PC-3 (cell line): ENCODE measurements around the gene ECHDC1. TPM values are rescaled to one million over a fixed set of nuclear protein-coding genes. Genes with fewer than 3 reads are reported as not detected.

Experiments
- ATAC-seq: fragments of 200-7000 bp; cut with Tn5 transposase; 2 replicates; pipeline ENCODE4 v1.9.1; 2020; ENCODE audit warnings: mild to moderate bottlenecking, moderate library complexity
- BruUV-seq: library from RNA; stranded (reverse); fragments of 400-500 nt; replicated peaks from 2 replicates; lab custom pipeline; 2021; lab: Mats Ljungman, UMichigan
- CTCF ChIA-PET: fragments of 300-600 bp; sonication (Branson Sonifier 250); formaldehyde crosslinking; loops from one replicate; lab custom pipeline; 2022; ENCODE audit warnings: antibody characterized with exemption; lab: Charles Lee
- POLR2A ChIA-PET: fragments of 300-600 bp; sonication (Branson Sonifier 250); formaldehyde crosslinking; loops from one replicate; lab custom pipeline; 2022; ENCODE audit warnings: antibody characterized with exemption; ENCODE audit not compliant: unreplicated experiment; lab: Charles Lee
- DNase-seq: peaks from one replicate; pipeline ENCODE4 v3.0.0-alpha.2; 2015
- H2AFZ ChIP-seq: fragments of 300-600 bp; sonication (generic); 2 replicates; pipeline ENCODE4 v1.6.0; 2016; ENCODE audit warnings: antibody characterized with exemption, low read length
- H3F3A ChIP-seq: fragments of 300-600 bp; sonication (generic); one replicate; pipeline ENCODE4 v1.6.0; 2017; ENCODE audit warnings: antibody characterized with exemption, low read length, control low read depth, mild to moderate bottlenecking; ENCODE audit not compliant: unreplicated experiment
- H3K27ac ChIP-seq: fragments of 300-600 bp; sonication (generic); 2 replicates; pipeline ENCODE4 v1.5.1; 2016; ENCODE audit warnings: mild to moderate bottlenecking, low read length
- H3K27me3 ChIP-seq: fragments of 300-600 bp; sonication (generic); 2 replicates; pipeline ENCODE4 v1.6.1; 2016; ENCODE audit warnings: low read length, mixed read lengths
- H3K36me3 ChIP-seq: fragments of 300-600 bp; sonication (generic); 2 replicates; pipeline ENCODE4 v1.6.1; 2016; ENCODE audit warnings: low read depth, mixed run types, low read length, mixed read lengths
- H3K4me1 ChIP-seq: fragments of 300-600 bp; sonication (generic); 2 replicates; pipeline ENCODE4 v1.5.1; 2016; ENCODE audit warnings: low read length; ENCODE audit not compliant: insufficient read depth
- H3K4me2 ChIP-seq: fragments of 300-600 bp; sonication (generic); 2 replicates; pipeline ENCODE4 v1.6.0; 2016; ENCODE audit warnings: low read length
- H3K4me3 ChIP-seq: fragments of 300-600 bp; sonication (generic); 2 replicates; pipeline ENCODE4 v1.5.1; 2016; ENCODE audit warnings: mild to moderate bottlenecking, low read length, mixed read lengths
- H3K79me2 ChIP-seq: fragments of 300-600 bp; sonication (generic); 2 replicates; pipeline ENCODE4 v1.6.1; 2017; ENCODE audit warnings: low read length, mixed read lengths
- H3K9ac ChIP-seq: fragments of 300-600 bp; sonication (generic); 2 replicates; pipeline ENCODE4 v1.6.0; 2016; ENCODE audit warnings: mild to moderate bottlenecking, low read length
- H3K9me2 ChIP-seq: fragments of 300-600 bp; sonication (generic); replicated peaks from 2 replicates; pipeline ENCODE4 v1.6.1; 2016; ENCODE audit warnings: mixed run types, low read length, mixed read lengths
- H3K9me3 ChIP-seq: fragments of 300-600 bp; sonication (generic); 2 replicates; pipeline ENCODE4 v1.6.1; 2016; ENCODE audit warnings: low read length, mixed read lengths
- H4K20me1 ChIP-seq: fragments of 300-600 bp; sonication (generic); 2 replicates; pipeline ENCODE4 v1.6.1; 2016; ENCODE audit warnings: low read length, mixed read lengths
- CTCF ChIP-seq: fragments of 300-600 bp; sonication (generic); conservative IDR thresholded peaks from 2 replicates; pipeline ENCODE4 v1.5.1; 2017; ENCODE audit warnings: antibody characterized with exemption, low read depth, mild to moderate bottlenecking, low read length
- EZH2 ChIP-seq: fragments of 300-600 bp; sonication (generic); IDR thresholded peaks from one replicate; pipeline ENCODE4 v1.6.1; 2017; ENCODE audit warnings: antibody characterized with exemption, mild to moderate bottlenecking, low read length; ENCODE audit not compliant: unreplicated experiment
- EZH2phosphoT487 ChIP-seq: fragments of 300-600 bp; sonication (generic); IDR thresholded peaks from 2 replicates; pipeline ENCODE4 v1.6.1; 2018; ENCODE audit warnings: mild to moderate bottlenecking, antibody characterized with exemption, low read length, borderline replicate concordance
- intact Hi-C: fragments of 100-400 bp; cut with micrococcal nuclease; formaldehyde crosslinking; loops from 2 replicates; pipeline ENCODE4 v1.9.0; 2023
- total RNA-seq: library from RNA; depleted of rRNA; stranded (reverse); fragments of >200 nt; gene quantifications from 2 replicates; pipeline ENCODE4 v1.2.3, GENCODE V29; 2014

The ECHDC1 gene
- total RNA-seq, 1 experiment from 2014 or later = 34.5 TPM

GRCh38 chr6:127290391-127291265, 52.8 kb downstream of the ECHDC1 start:
- ChIA-PET CTCF (no interaction called here), POLR2A (no interaction called here)
- no peak overlapping the region for H3K4me3 ChIP-seq
- H3K36me3 ChIP-seq = peaks cover 6% of the 10 kb centered on the region; the same call in 1 of the 2 replicates
- no peaks in the 10 kb centered on the region for H3K9me2 ChIP-seq
- H3K4me1 ChIP-seq = no peaks in the 10 kb centered on the region
- H3K4me2 ChIP-seq = no peak overlapping the region
- no peak overlapping the region for H3K9ac ChIP-seq
- no peaks in the 10 kb centered on the region for H3F3A ChIP-seq
- no TSS peak for BruUV-seq
- no peaks in the 10 kb centered on the region for H3K9me3 ChIP-seq
- ATAC-seq = no peak
- no peak overlapping the region for H3K27ac ChIP-seq
- no peaks in the 10 kb centered on the region for H3K79me2 ChIP-seq
- H2AFZ ChIP-seq = no peak overlapping the region
- no peaks in the 10 kb centered on the region for H3K27me3 ChIP-seq
- intact Hi-C loops = no loop called here
- no peak for DNase-seq
- TF ChIP-seq CTCF (no peak), EZH2phosphoT487 (no peak), EZH2 (no peak)
- H4K20me1 ChIP-seq = no peaks in the 10 kb centered on the region

GRCh38 chr6:127289934-127290333, 53.5 kb downstream of the ECHDC1 start:
- ChIA-PET CTCF (no interaction called here), POLR2A (no interaction called here)
- no peak for ATAC-seq
- H2AFZ ChIP-seq = no peak overlapping the region
- H3K4me3 ChIP-seq = no peak overlapping the region
- H3K4me2 ChIP-seq = no peak overlapping the region
- no peaks in the 10 kb centered on the region for H3K9me2 ChIP-seq
- intact Hi-C loops = no loop called here
- H3K79me2 ChIP-seq = no peaks in the 10 kb centered on the region
- BruUV-seq = no TSS peak
- H3K9ac ChIP-seq = no peak overlapping the region
- H3K9me3 ChIP-seq = no peaks in the 10 kb centered on the region
- TF ChIP-seq EZH2 = no peak
- TF ChIP-seq EZH2phosphoT487 = no peak
- TF ChIP-seq CTCF = no peak
- H3K36me3 ChIP-seq = peaks cover 6% of the 10 kb centered on the region; the same call in 1 of the 2 replicates
- H4K20me1 ChIP-seq = no peaks in the 10 kb centered on the region
- DNase-seq = no peak
- H3F3A ChIP-seq = no peaks in the 10 kb centered on the region
- H3K4me1 ChIP-seq = no peaks in the 10 kb centered on the region
- H3K27me3 ChIP-seq = no peaks in the 10 kb centered on the region
- no peak overlapping the region for H3K27ac ChIP-seq

- H3K27me3 ChIP-seq = no peaks in the 10 kb centered on the region
- H3K9ac ChIP-seq = no peak overlapping the region
- no peaks in the 10 kb centered on the region for H3F3A ChIP-seq
- BruUV-seq = no TSS peak
- intact Hi-C loops = no loop called here
- no peak overlapping the region for H2AFZ ChIP-seq
- no peaks in the 10 kb centered on the region for H3K79me2 ChIP-seq
- no peak for ATAC-seq
- H3K9me3 ChIP-seq = no peaks in the 10 kb centered on the region
- no peak for DNase-seq
- peaks cover 6% of the 10 kb centered on the region; the same call in 1 of the 2 replicates for H3K36me3 ChIP-seq
- ChIA-PET CTCF (no interaction called here), POLR2A (no interaction called here)
- no peak overlapping the region for H3K4me3 ChIP-seq
- no peaks in the 10 kb centered on the region for H3K4me1 ChIP-seq
- no peaks in the 10 kb centered on the region for H3K9me2 ChIP-seq
- no peak overlapping the region for H3K4me2 ChIP-seq
- TF ChIP-seq EZH2phosphoT487 (no peak), EZH2 (no peak), CTCF (no peak)
- no peak overlapping the region for H3K27ac ChIP-seq
- H4K20me1 ChIP-seq = no peaks in the 10 kb centered on the region
Observed at GRCh38 chr6:127288705-127289104, 54.7 kb downstream of the ECHDC1 start.
